ENCODE results near the gene DYNLT2B.
"Not testable (repeated sequence)": the region's sequence is repeated elsewhere in the genome, so short reads cannot be mapped to it uniquely, and the experiment has no call there.

Gene DYNLT2B

GRCh38 chr3:196323691-196324090 is 5.7 kb upstream of the DYNLT2B start:
- DNase-seq, result no peak

GRCh38 chr3:196323016-196323415 is 5.0 kb upstream of the DYNLT2B start:
- DNase-seq, result no peak

GRCh38 chr3:196321162-196321561 is 3.1 kb upstream of the DYNLT2B start:
- DNase-seq, result no peak

GRCh38 chr3:196320137-196320536 is 2.1 kb upstream of the DYNLT2B start:
- DNase-seq, result no peak

GRCh38 chr3:196316799-196317686 is 997 bp downstream of the DYNLT2B start:
- DNase-seq, result not testable (repeated sequence)

GRCh38 chr3:196315821-196316220 is 2.2 kb downstream of the DYNLT2B start:
- no peak for DNase-seq

GRCh38 chr3:196314597-196314996 is 3.4 kb downstream of the DYNLT2B start:
- no peak for DNase-seq

- DNase-seq, result not testable (repeated sequence)
These were observed 4.0 kb downstream of the DYNLT2B start for GRCh38 chr3:196314086-196314485.

- DNase-seq, result not testable (repeated sequence)
These were observed 15.1 kb downstream of the DYNLT2B start for GRCh38 chr3:196302960-196303359.

- not testable (repeated sequence) for DNase-seq
These were observed 15.5 kb downstream of the DYNLT2B start for GRCh38 chr3:196302551-196302950.

- no peak for DNase-seq
These were observed 19.5 kb downstream of the DYNLT2B start for GRCh38 chr3:196298521-196298920.

GRCh38 chr3:196292286-196292923 is 25.6 kb downstream of the DYNLT2B start:
- DNase-seq, result no peak

- DNase-seq, result peak; percentile 33
These were observed 29.9 kb downstream of the DYNLT2B start for GRCh38 chr3:196288141-196288460.

GRCh38 chr3:196287440-196288140 is 30.4 kb downstream of the DYNLT2B start, which contains the start of gene PCYT1A:
Gene PCYT1A, minus strand, starts transcription at chr3:196287726. Its CDS starts 17,195 bp downstream, at chr3:196270531.
- peak; percentile 93 for DNase-seq

- DNase-seq, result no peak
These were observed 31.0 kb downstream of the DYNLT2B start for GRCh38 chr3:196287090-196287439.

- no peak for DNase-seq
These were observed 33.6 kb downstream of the DYNLT2B start for GRCh38 chr3:196284396-196284795.

GRCh38 chr3:196281962-196282361 is 36.1 kb downstream of the DYNLT2B start:
- DNase-seq, result no peak

GRCh38 chr3:196280689-196281440 is 37.2 kb downstream of the DYNLT2B start:
- DNase-seq, result no peak

- no peak for DNase-seq
These were observed 42.9 kb downstream of the DYNLT2B start for GRCh38 chr3:196275126-196275525.

- no peak for DNase-seq
These were observed 43.5 kb downstream of the DYNLT2B start for GRCh38 chr3:196274585-196274984.

- no peak for DNase-seq
These were observed 44.4 kb downstream of the DYNLT2B start for GRCh38 chr3:196273655-196274054.

- no peak for DNase-seq
These were observed 45.2 kb downstream of the DYNLT2B start for GRCh38 chr3:196272826-196273225.

GRCh38 chr3:196270499-196270898 is 47.5 kb downstream of the DYNLT2B start:
- DNase-seq, result no peak

Data from GF-D8 (cell line).